Measurements from ENCODE around the gene LINGO4. TPM values are rescaled to one million over a fixed set of nuclear protein-coding genes. Genes with fewer than 3 reads are reported as not detected.
A peak's percentile ranks its signal among the peaks of the same experiment; 100 is the strongest.

The LINGO4 gene
- total and polyA plus RNA-seq, 2 of the 13 experiments (the other 11 are each of a cell fraction or from before 2014, with no cell fraction given) = 0.02 to 0.05 TPM

- TF ChIP-seq, protein P1, sequence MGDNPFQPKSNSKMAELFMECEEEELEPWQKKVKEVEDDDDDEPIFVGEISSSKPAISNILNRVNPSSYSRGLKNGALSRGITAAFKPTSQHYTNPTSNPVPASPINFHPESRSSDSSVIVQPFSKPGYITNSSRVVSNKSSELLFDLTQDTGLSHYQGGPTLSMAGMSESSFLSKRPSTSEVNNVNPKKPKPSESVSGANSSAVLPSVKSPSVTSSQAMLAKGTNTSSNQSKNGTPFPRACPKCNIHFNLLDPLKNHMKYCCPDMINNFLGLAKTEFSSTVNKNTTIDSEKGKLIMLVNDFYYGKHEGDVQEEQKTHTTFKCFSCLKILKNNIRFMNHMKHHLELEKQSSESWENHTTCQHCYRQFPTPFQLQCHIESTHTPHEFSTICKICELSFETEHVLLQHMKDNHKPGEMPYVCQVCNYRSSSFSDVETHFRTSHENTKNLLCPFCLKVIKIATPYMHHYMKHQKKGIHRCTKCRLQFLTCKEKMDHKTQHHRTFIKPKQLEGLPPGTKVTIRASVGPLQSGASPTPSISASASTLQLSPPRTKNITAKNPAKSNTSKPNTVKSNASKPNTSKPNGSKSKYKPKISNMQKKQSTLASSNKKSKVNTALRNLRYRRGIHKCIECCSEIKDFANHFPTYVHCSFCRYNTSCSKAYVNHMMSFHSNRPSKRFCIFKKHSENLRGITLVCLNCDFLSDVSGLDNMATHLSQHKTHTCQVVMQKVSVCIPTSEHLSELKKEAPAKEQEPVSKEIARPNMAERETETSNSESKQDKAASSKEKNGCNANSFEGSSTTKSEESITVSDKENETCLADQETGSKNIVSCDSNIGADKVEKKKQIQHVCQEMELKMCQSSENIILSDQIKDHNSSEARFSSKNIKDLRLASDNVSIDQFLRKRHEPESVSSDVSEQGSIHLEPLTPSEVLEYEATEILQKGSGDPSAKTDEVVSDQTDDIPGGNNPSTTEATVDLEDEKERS (CRISPR knock-in tag; IDR thresholded peaks at IDR 0.05) = peak; percentile 76; the same call in 1 of the 2 replicates
- no peak for TF ChIP-seq JUNB (CRISPR knock-in tag; IDR thresholded peaks at IDR 0.05; ENCODE audit: borderline replicate concordance)
- no peak; the same call in 1 of the 2 replicates for TF ChIP-seq ZNF558 (CRISPR knock-in tag; IDR thresholded peaks at IDR 0.05; ENCODE audit: borderline replicate concordance)
- TF ChIP-seq, protein P2, sequence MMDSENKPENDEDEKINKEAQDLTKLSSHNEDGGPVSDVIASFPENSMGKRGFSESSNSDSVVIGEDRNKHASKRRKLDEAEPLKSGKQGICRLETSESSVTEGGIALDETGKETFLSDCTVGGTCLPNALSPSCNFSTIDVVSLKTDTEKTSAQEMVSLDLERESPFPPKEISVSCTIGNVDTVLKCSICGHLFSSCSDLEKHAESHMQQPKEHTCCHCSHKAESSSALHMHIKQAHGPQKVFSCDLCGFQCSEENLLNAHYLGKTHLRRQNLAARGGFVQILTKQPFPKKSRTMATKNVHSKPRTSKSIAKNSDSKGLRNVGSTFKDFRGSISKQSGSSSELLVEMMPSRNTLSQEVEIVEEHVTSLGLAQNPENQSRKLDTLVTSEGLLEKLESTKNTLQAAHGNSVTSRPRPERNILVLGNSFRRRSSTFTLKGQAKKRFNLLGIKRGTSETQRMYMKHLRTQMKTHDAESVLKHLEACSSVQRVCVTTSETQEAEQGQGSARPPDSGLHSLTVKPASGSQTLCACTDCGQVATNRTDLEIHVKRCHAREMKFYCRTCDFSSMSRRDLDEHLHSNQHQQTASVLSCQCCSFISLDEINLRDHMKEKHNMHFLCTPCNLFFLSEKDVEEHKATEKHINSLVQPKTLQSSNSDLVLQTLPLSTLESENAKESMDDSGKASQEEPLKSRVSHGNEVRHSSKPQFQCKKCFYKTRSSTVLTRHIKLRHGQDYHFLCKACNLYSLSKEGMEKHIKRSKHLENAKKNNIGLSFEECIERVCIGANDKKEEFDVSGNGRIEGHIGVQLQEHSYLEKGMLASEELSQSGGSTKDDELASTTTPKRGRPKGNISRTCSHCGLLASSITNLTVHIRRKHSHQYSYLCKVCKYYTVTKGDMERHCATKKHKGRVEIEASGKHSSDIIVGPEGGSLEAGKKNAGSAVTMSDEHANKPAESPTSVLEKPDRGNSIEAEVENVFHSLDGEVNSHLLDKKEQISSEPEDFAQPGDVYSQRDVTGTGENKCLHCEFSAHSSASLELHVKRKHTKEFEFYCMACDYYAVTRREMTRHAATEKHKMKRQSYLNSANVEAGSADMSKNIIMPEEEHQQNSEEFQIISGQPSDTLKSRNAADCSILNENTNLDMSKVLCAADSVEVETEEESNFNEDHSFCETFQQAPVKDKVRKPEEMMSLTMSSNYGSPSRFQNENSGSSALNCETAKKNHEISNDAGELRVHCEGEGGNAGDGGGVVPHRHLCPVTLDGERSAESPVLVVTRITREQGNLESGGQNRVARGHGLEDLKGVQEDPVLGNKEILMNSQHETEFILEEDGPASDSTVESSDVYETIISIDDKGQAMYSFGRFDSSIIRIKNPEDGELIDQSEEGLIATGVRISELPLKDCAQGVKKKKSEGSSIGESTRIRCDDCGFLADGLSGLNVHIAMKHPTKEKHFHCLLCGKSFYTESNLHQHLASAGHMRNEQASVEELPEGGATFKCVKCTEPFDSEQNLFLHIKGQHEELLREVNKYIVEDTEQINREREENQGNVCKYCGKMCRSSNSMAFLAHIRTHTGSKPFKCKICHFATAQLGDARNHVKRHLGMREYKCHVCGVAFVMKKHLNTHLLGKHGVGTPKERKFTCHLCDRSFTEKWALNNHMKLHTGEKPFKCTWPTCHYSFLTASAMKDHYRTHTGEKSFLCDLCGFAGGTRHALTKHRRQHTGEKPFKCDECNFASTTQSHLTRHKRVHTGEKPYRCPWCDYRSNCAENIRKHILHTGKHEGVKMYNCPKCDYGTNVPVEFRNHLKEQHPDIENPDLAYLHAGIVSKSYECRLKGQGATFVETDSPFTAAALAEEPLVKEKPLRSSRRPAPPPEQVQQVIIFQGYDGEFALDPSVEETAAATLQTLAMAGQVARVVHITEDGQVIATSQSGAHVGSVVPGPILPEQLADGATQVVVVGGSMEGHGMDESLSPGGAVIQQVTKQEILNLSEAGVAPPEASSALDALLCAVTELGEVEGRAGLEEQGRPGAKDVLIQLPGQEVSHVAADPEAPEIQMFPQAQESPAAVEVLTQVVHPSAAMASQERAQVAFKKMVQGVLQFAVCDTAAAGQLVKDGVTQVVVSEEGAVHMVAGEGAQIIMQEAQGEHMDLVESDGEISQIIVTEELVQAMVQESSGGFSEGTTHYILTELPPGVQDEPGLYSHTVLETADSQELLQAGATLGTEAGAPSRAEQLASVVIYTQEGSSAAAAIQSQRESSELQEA (CRISPR knock-in tag; IDR thresholded peaks at IDR 0.05; ENCODE audit: not compliant biosample characterization) = peak; percentile 61
- TF ChIP-seq NFIC (IDR thresholded peaks at IDR 0.05; ENCODE audit: low read length) = no peak
- TF ChIP-seq ZNF567 (CRISPR knock-in tag; IDR thresholded peaks at IDR 0.05; ENCODE audit: borderline replicate concordance) = 0 out of 2 replicates have a peak, but pooled peaks have one; percentile 8
- TF ChIP-seq GTF3A (CRISPR knock-in tag; conservative IDR thresholded peaks at IDR 0.05) = no peak
- 0 out of 2 replicates have a peak, but pooled peaks have one; percentile 44 for TF ChIP-seq ZSCAN25 (CRISPR knock-in tag; IDR thresholded peaks at IDR 0.05)
- no peak for TF ChIP-seq NFIB (CRISPR knock-in tag; IDR thresholded peaks at IDR 0.05; ENCODE audit: borderline replicate concordance)
- no peak for TF ChIP-seq NFATC3 (CRISPR knock-in tag; IDR thresholded peaks at IDR 0.05)
- TF ChIP-seq SOX13 (IDR thresholded peaks at IDR 0.05) = no peak
- TF ChIP-seq SOX13 (CRISPR knock-in tag; conservative IDR thresholded peaks at IDR 0.05 in 1 of 2, IDR thresholded peaks at IDR 0.05 in 1 of 2) = no peak
- peak; percentile 53; the same call in 1 of the 2 replicates for TF ChIP-seq CCDC6 (CRISPR knock-in tag; IDR thresholded peaks at IDR 0.05)
- TF ChIP-seq RAD21 (CRISPR knock-in tag; IDR thresholded peaks at IDR 0.05) = no peak
- no peak for TF ChIP-seq KDM6A (CRISPR knock-in tag; IDR thresholded peaks at IDR 0.05; ENCODE audit: low read depth)
- TF ChIP-seq AHR (CRISPR knock-in tag; IDR thresholded peaks at IDR 0.05) = no peak
- TF ChIP-seq SP5 (CRISPR knock-in tag; IDR thresholded peaks at IDR 0.05; ENCODE audit: borderline replicate concordance, low read depth) = no peak
- no peak for TF ChIP-seq ZNF703 (CRISPR knock-in tag; IDR thresholded peaks at IDR 0.05; ENCODE audit: borderline replicate concordance)
These were observed 42.0 kb downstream of the LINGO4 start, which contains the start of gene MRPL9 (continued) for GRCh38 chr1:151762941-151763921.

All from HepG2 (cell line).